T1000 (cell line): ENCODE measurements around the gene FAM217A.

Experiments used
- DNase-seq: peaks from one replicate; lab custom pipeline; 2025; ENCODE audit warnings: mixed read lengths; lab: John Stamatoyannopoulos, UW

Gene FAM217A

GRCh38 chr6:4085332-4085700 is 6.4 kb upstream of the FAM217A start:
- no peak for DNase-seq

- DNase-seq, result no peak
Measured at GRCh38 chr6:4084444-4085331, 5.8 kb upstream of the FAM217A start.

- DNase-seq, result no peak
Measured at GRCh38 chr6:4074478-4075235, 4.3 kb downstream of the FAM217A start.

GRCh38 chr6:4071330-4071729 is 7.6 kb downstream of the FAM217A start:
- DNase-seq, result no peak

GRCh38 chr6:4069199-4069598 is 9.7 kb downstream of the FAM217A start:
- DNase-seq, result no peak

GRCh38 chr6:4067673-4068072 is 11.3 kb downstream of the FAM217A start:
- DNase-seq, result no peak

GRCh38 chr6:4066029-4066755 is 12.7 kb downstream of the FAM217A start:
- no peak for DNase-seq

GRCh38 chr6:4059115-4059777 is 19.7 kb downstream of the FAM217A start:
- peak; percentile 32 for DNase-seq

- no peak for DNase-seq
Measured at GRCh38 chr6:4057036-4057435, 21.9 kb downstream of the FAM217A start.

GRCh38 chr6:4055420-4056041 is 23.4 kb downstream of the FAM217A start:
- DNase-seq, result no peak

GRCh38 chr6:4049246-4049645 is 29.7 kb downstream of the FAM217A start:
- DNase-seq, result no peak

- DNase-seq, result no peak
Measured at GRCh38 chr6:4041480-4041879, 37.5 kb downstream of the FAM217A start.

GRCh38 chr6:4039348-4039747 is 39.6 kb downstream of the FAM217A start:
- no peak for DNase-seq

GRCh38 chr6:4036581-4036980 is 42.4 kb downstream of the FAM217A start:
- DNase-seq, result no peak

- no peak for DNase-seq
Measured at GRCh38 chr6:4032475-4032874, 46.5 kb downstream of the FAM217A start.

- no peak for DNase-seq
Measured at GRCh38 chr6:4031442-4031841, 47.5 kb downstream of the FAM217A start.

- no peak for DNase-seq
Measured at GRCh38 chr6:4030669-4031068, 48.3 kb downstream of the FAM217A start.

- DNase-seq, result no peak
Measured at GRCh38 chr6:4029687-4030086, 49.2 kb downstream of the FAM217A start.

- no peak for DNase-seq
Measured at GRCh38 chr6:4028051-4028450, 50.9 kb downstream of the FAM217A start.

- DNase-seq, result no peak
Measured at GRCh38 chr6:4025681-4026080, 53.3 kb downstream of the FAM217A start.

GRCh38 chr6:4023240-4023639 is 55.7 kb downstream of the FAM217A start:
- no peak for DNase-seq
